ENCODE measurements around the gene MDFI. TPM values are rescaled to one million over a fixed set of nuclear protein-coding genes. Genes with fewer than 3 reads are reported as not detected.

The MDFI gene
- total and polyA plus RNA-seq, 2 experiments from 2014 or later, result 2.8 to 51.4 TPM

- Mint-ChIP-seq H3K9me3 (no peaks in the 10 kb centered on the region; the same call in 2 of the 3 replicates), H3K27ac (no peak overlapping the region), H3K27me3 (ENCODE audit: insufficient read depth, low read depth, poor library complexity) (peaks cover 54% of the 10 kb centered on the region), H3K4me3 (peak overlapping the region; percentile 76), H3K4me1 (peaks cover 49% of the 10 kb centered on the region), H3K36me3 (ENCODE audit: low read depth) (peaks cover 11% of the 10 kb centered on the region)
- Histone ChIP-seq H3F3A (replicated peaks; ENCODE audit: low read depth) (0 out of 2 replicates have a peak, but pooled peaks cover 9% of the 10 kb centered on the region), H3K4me3 (peak overlapping the region; percentile 87), H3K79me2 (replicated peaks; ENCODE audit: insufficient read depth) (peaks cover 9% of the 10 kb centered on the region; the same call in 1 of the 2 replicates), H3K9me2 (ENCODE audit: insufficient read depth) (no peaks in the 10 kb centered on the region), H3K27ac (ENCODE audit: low read depth) (no peak overlapping the region), H3K27me3 (ENCODE audit: insufficient read depth) (peaks cover 72% of the 10 kb centered on the region), H3K4me2 (peak overlapping the region; percentile 100), H3K4me1 (ENCODE audit: insufficient read depth) (peaks cover 45% of the 10 kb centered on the region), H3K36me3 (ENCODE audit: insufficient read depth) (no peaks in the 10 kb centered on the region), H2AFZ (peak overlapping the region; percentile 90), H4K20me1 (replicated peaks; ENCODE audit: insufficient read depth) (no peaks in the 10 kb centered on the region; the same call in 1 of the 2 replicates)
- DNase-seq (ENCODE audit: low spot score) (peak; percentile 86), ATAC-seq (peak; percentile 52)
- TF ChIP-seq EZH2 (IDR thresholded peaks at IDR 0.05; ENCODE audit: low read depth, unreplicated experiment) (peak; percentile 44), ETS1 (IDR thresholded peaks at IDR 0.05) (no peak)
Measured at GRCh38 chr6:41636833-41637193, 1.5 kb upstream of the MDFI start.

- Mint-ChIP-seq H3K9me3 (no peaks in the 10 kb centered on the region; the same call in 2 of the 3 replicates), H3K4me1 (peaks cover 51% of the 10 kb centered on the region), H3K36me3 (ENCODE audit: low read depth) (peaks cover 15% of the 10 kb centered on the region), H3K27ac (no peak overlapping the region), H3K27me3 (ENCODE audit: insufficient read depth, low read depth, poor library complexity) (peaks cover 57% of the 10 kb centered on the region), H3K4me3 (peak overlapping the region; percentile 89)
- Histone ChIP-seq H3K4me3 (peak overlapping the region; percentile 87), H4K20me1 (replicated peaks; ENCODE audit: insufficient read depth) (no peaks in the 10 kb centered on the region; the same call in 1 of the 2 replicates), H3K4me1 (ENCODE audit: insufficient read depth) (peaks cover 45% of the 10 kb centered on the region), H3K9me2 (ENCODE audit: insufficient read depth) (no peaks in the 10 kb centered on the region), H3K4me2 (peak overlapping the region; percentile 100), H3K27ac (ENCODE audit: low read depth) (no peak overlapping the region), H3K36me3 (ENCODE audit: insufficient read depth) (no peaks in the 10 kb centered on the region), H3F3A (replicated peaks; ENCODE audit: low read depth) (0 out of 2 replicates have a peak, but pooled peaks cover 9% of the 10 kb centered on the region), H2AFZ (peak overlapping the region; percentile 90), H3K79me2 (replicated peaks; ENCODE audit: insufficient read depth) (peaks cover 9% of the 10 kb centered on the region; the same call in 1 of the 2 replicates), H3K27me3 (ENCODE audit: insufficient read depth) (peaks cover 76% of the 10 kb centered on the region)
- no peak for TF ChIP-seq ZNF114 (CRISPR knock-in tag; IDR thresholded peaks at IDR 0.05)
- no peak for TF ChIP-seq NANOG (IDR thresholded peaks at IDR 0.05; ENCODE audit: borderline replicate concordance)
- peak; percentile 75 for TF ChIP-seq EZH2 (IDR thresholded peaks at IDR 0.05; ENCODE audit: low read depth, unreplicated experiment)
- no peak for TF ChIP-seq CREB1 (CRISPR knock-in tag; IDR thresholded peaks at IDR 0.05; ENCODE audit: low read depth)
- TF ChIP-seq EZH2phosphoT487 (IDR thresholded peaks at IDR 0.05; ENCODE audit: unreplicated experiment), result peak; percentile 63
- DNase-seq (ENCODE audit: low spot score) (peak; percentile 67), ATAC-seq (peak; percentile 15)
Measured at GRCh38 chr6:41637194-41638001, 870 bp upstream of the MDFI start.
